C4-2B (cell line): ENCODE data around the gene CDKAL1.

Experiments
- H3K27ac ChIP-seq: fragments of 450-650 bp; 2 replicates; pipeline ENCODE4 v1.5.1; 2017
- CTCF ChIP-seq: fragments of 450-650 bp; conservative IDR thresholded peaks from 2 replicates; pipeline ENCODE4 v1.5.1; 2017; ENCODE audit warnings: mild to moderate bottlenecking
- ZFX ChIP-seq: fragments of 450-650 bp; IDR thresholded peaks from 2 replicates; pipeline ENCODE4 v1.6.1; 2017

The CDKAL1 gene

GRCh38 chr6:20534295-20535262 lies at the start of gene CDKAL1:
CDKAL1 (plus strand) TSS chr6:20534457; CDS start chr6:20546351, 11,894 bp downstream.
- H3K27ac ChIP-seq = peak within 1 kb of the TSS; percentile 94
- TF ChIP-seq CTCF (no peak), ZFX (no peak)

- no peak overlapping the region for H3K27ac ChIP-seq
- TF ChIP-seq ZFX (no peak), CTCF (no peak)
Measured at GRCh38 chr6:20486641-20487040, 47.6 kb upstream of the CDKAL1 start.

- H3K27ac ChIP-seq = no peak overlapping the region
Measured at GRCh38 chr6:20487669-20488375, 46.4 kb upstream of the CDKAL1 start.

GRCh38 chr6:20490591-20490990 lies 43.7 kb upstream of the CDKAL1 start:
- no peak overlapping the region for H3K27ac ChIP-seq
- TF ChIP-seq ZFX (no peak), CTCF (no peak)

More at GRCh38 chr6:20487669-20488375, 46.4 kb upstream of the CDKAL1 start:
- TF ChIP-seq ZFX (no peak), CTCF (no peak)

- H3K27ac ChIP-seq = no peak overlapping the region
- TF ChIP-seq ZFX = no peak
- no peak for TF ChIP-seq CTCF
Measured at GRCh38 chr6:20492099-20492498, 42.2 kb upstream of the CDKAL1 start.

GRCh38 chr6:20497216-20498040 lies 36.8 kb upstream of the CDKAL1 start:
- TF ChIP-seq CTCF (no peak), ZFX (no peak)
- no peak overlapping the region for H3K27ac ChIP-seq

GRCh38 chr6:20498041-20498385 lies 36.2 kb upstream of the CDKAL1 start:
- TF ChIP-seq ZFX (no peak), CTCF (no peak)
- H3K27ac ChIP-seq = no peak overlapping the region
